ENCODE data around the gene APOL5. TPM values are rescaled to one million over a fixed set of nuclear protein-coding genes. Genes with fewer than 3 reads are reported as not detected.

APOL5 gene
- total RNA-seq, 2 experiments from 2014 or later: not detected

DNA sequence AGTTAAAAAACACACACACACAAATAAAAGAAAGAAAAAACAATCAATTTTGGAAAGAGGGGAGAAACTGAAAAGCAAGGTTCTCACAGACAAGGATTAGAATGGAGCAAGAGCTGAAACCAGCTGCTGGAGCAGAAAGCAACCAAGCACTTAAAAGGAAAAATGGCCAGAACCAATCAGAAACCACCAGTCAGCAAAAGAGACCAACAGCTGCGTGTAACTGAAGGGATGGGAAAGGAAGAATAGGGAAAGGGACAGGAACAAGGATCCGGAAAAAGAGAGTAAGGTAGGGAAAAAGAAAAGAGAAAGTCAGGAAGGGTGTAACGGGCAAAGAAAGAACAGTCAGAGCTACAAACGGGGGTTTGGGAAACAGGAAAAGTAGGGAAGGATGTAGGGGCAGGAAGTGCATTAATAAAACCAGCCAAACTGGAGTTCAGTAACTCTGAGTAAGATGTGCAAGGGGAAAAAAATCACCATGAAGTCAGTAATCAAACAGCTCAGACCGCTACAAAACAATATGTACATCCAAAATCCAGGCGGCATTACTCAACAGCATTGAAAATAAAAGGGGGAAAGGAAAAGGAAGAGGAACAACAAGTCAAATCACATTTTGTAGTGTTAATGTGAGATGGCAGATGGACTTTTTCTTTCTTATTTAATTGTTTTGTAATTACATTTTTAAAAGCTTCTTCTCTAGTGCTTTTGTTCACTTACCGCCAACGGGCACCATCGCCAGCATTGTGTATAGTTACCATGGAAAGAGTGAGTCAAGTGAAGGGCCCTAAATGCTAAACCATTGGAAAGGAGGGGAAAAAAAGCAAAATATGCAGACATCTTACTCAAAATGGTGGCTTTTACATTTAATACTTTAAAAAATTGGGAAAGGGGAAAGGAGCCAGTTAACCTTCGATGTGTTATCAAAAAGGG is 49.2 kb downstream of the APOL5 start:
- Mint-ChIP-seq H3K27ac (no peak overlapping the region), H3K4me3 (no peak overlapping the region), H3K9me3 (ENCODE audit: low read depth) (no peaks in the 10 kb centered on the region), H3K4me1 (no peaks in the 10 kb centered on the region), H3K36me3 (no peaks in the 10 kb centered on the region), H3K27me3 (peaks cover 11% of the 10 kb centered on the region)
- CTCF ChIA-PET: interaction anchor here (0.8 kb wide), 1 partner anchor 299 kb away, joined by 3 read pairs; no protein-coding TSS in a partner anchor
- ATAC-seq: no peak
- no peak for DNase-seq

- no peaks in the 10 kb centered on the region for H3K9me3 Mint-ChIP-seq (ENCODE audit: low read depth)
- no peaks in the 10 kb centered on the region for H3K4me1 Mint-ChIP-seq
- H3K27ac Mint-ChIP-seq: no peak overlapping the region
- no peaks in the 10 kb centered on the region for H3K36me3 Mint-ChIP-seq
- peaks cover 9% of the 10 kb centered on the region for H3K27me3 Mint-ChIP-seq
- H3K4me3 Mint-ChIP-seq: no peak overlapping the region
- CTCF ChIA-PET: no interaction called here
- DNase-seq: no peak
- no peak for ATAC-seq
Measured at GRCh38 chr22:35769974-35770373, 52.3 kb downstream of the APOL5 start.

DNA sequence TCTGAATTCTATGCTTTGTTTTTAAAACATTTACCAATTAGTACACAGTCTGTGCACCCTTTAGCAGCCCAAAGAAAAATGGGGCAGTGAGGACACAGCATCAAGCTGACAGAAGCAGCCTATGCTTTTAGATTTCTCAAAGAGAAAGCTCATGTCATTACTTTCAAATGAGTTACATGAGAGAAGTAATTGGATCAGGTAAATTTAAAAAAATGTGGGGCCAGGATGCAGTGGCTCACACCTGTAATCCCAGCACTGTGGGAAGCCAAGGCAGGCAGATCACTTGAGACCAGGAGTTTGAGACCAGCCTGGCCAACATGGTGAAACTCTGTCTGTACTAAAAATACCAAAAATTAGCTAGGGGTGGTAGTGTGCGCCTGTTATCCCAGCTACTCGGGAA is 57.7 kb downstream of the APOL5 start:
- Mint-ChIP-seq H3K27me3 (peaks cover 2% of the 10 kb centered on the region), H3K4me1 (no peaks in the 10 kb centered on the region), H3K9me3 (ENCODE audit: low read depth) (no peaks in the 10 kb centered on the region), H3K36me3 (no peaks in the 10 kb centered on the region), H3K4me3 (no peak overlapping the region), H3K27ac (no peak overlapping the region)
- ATAC-seq: no peak
- CTCF ChIA-PET: interaction anchor here (0.5 kb wide), 1 partner anchor 69 kb away, joined by 3 read pairs; no protein-coding TSS in a partner anchor
- no peak for DNase-seq

- Mint-ChIP-seq H3K36me3 (no peaks in the 10 kb centered on the region), H3K4me1 (no peaks in the 10 kb centered on the region), H3K27me3 (peaks cover 4% of the 10 kb centered on the region), H3K27ac (no peak overlapping the region), H3K9me3 (ENCODE audit: low read depth) (no peaks in the 10 kb centered on the region), H3K4me3 (no peak overlapping the region)
- ATAC-seq (no peak), DNase-seq (no peak)
- CTCF ChIA-PET: no interaction called here
Measured at GRCh38 chr22:35777335-35777975, 59.8 kb downstream of the APOL5 start.

Other genes with a start within 250 kb of the APOL5 start
- gene RASD2, start 177.0 kb upstream of the APOL5 start, total RNA-seq: under 1 TPM in 1 of 2 experiments, not detected in 1; 0.09 TPM
- 1 to 10 TPM in 1 of 2 experiments, not detected in 1; 2.6 TPM for gene MB, start 100.5 kb upstream of the APOL5 start, total RNA-seq
- gene APOL6, start 69.4 kb upstream of the APOL5 start, total RNA-seq: 10 to 100 TPM; 59.9 to 65.2 TPM

Data from activated CD8-positive, alpha-beta memory T cell treated with anti-CD3 and anti-CD28 coated beads, Interleukin-2, amount 10 ng/mL, durations not matched to agents 7 days and 5 days (primary cell).